Measurements from ENCODE around the gene PANK3. TPM values are rescaled to one million over a fixed set of nuclear protein-coding genes. Genes with fewer than 3 reads are reported as not detected.

Gene PANK3
- total and polyA plus RNA-seq, 10 of the 15 experiments (the other 5 are each of a cell fraction or from before 2014, with no cell fraction given): 4.7 to 43.7 (median 23.9) TPM

DNA sequence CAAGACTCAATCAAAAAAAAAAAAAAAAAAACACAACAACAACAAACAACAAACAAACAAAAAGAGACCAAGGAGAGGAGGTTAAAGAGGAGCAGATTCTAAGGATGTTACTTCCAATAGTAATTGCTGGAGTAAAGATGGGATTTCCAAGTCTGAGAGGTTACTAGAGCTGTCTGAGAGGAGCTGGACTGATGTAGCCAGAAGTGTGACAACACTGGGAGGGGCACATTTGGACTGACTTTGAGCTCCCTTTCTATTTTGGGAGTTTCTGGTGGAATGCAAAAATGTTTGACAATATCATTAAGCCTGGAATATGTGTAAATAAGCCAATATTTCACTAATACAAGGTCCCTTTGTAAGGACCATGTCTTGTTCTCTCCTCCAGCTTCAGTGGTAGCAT, 25.3 kb upstream of the PANK3 start:
- no peak overlapping the region for H3K9ac ChIP-seq (ENCODE audit: control insufficient read depth, insufficient read depth, low read length)
- H4K20me1 ChIP-seq (ENCODE audit: control insufficient read depth, insufficient read depth): no peaks in the 10 kb centered on the region
- H3K4me3 ChIP-seq: no peak overlapping the region
- RAD21 ChIA-PET (ENCODE audit: unreplicated experiment): no interaction called here
- TF ChIP-seq, protein P1, sequence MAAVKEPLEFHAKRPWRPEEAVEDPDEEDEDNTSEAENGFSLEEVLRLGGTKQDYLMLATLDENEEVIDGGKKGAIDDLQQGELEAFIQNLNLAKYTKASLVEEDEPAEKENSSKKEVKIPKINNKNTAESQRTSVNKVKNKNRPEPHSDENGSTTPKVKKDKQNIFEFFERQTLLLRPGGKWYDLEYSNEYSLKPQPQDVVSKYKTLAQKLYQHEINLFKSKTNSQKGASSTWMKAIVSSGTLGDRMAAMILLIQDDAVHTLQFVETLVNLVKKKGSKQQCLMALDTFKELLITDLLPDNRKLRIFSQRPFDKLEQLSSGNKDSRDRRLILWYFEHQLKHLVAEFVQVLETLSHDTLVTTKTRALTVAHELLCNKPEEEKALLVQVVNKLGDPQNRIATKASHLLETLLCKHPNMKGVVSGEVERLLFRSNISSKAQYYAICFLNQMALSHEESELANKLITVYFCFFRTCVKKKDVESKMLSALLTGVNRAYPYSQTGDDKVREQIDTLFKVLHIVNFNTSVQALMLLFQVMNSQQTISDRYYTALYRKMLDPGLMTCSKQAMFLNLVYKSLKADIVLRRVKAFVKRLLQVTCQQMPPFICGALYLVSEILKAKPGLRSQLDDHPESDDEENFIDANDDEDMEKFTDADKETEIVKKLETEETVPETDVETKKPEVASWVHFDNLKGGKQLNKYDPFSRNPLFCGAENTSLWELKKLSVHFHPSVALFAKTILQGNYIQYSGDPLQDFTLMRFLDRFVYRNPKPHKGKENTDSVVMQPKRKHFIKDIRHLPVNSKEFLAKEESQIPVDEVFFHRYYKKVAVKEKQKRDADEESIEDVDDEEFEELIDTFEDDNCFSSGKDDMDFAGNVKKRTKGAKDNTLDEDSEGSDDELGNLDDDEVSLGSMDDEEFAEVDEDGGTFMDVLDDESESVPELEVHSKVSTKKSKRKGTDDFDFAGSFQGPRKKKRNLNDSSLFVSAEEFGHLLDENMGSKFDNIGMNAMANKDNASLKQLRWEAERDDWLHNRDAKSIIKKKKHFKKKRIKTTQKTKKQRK (IDR thresholded peaks at IDR 0.05; ENCODE audit: low read depth, low read length): no peak
- no peak for TF ChIP-seq SUPT20H (IDR thresholded peaks at IDR 0.05; ENCODE audit: borderline replicate concordance, control insufficient read depth, low read depth, low read length)
- SMC1A ChIA-PET (ENCODE audit: uncharacterized antibody, unreplicated experiment): interaction anchor here (0.5 kb wide), 1 partner anchor 46 kb away, joined by 3 read pairs; no protein-coding TSS in a partner anchor
- H3K79me2 ChIP-seq (ENCODE audit: control insufficient read depth, insufficient read depth, low read length): no peaks in the 10 kb centered on the region
- no peaks in the 10 kb centered on the region for H3K36me3 ChIP-seq (ENCODE audit: control insufficient read depth in 2 of 2, insufficient read depth in 2 of 2, low read length in 1 of 2)
- FAIRE-seq (no peak), DNase-seq (ENCODE audit: low read depth, low spot score) (no peak), ATAC-seq (no peak)
- no peaks in the 10 kb centered on the region for H3K27me3 ChIP-seq (replicated peaks in 1 of 2; ENCODE audit: control insufficient read depth in 2 of 2, insufficient read depth in 2 of 2, low read length in 1 of 2)
- H3K4me1 ChIP-seq (ENCODE audit: control insufficient read depth, insufficient read depth, low read length): peaks cover 6% of the 10 kb centered on the region; the same call in 1 of the 2 replicates
- H3K4me2 ChIP-seq (ENCODE audit: control insufficient read depth, insufficient read depth): no peak overlapping the region
- POLR2A ChIA-PET: no interaction called here
- CTCF ChIA-PET: no interaction called here
- no peak overlapping the region for H2AFZ ChIP-seq (ENCODE audit: control insufficient read depth, low read depth, low read length)
- no peaks in the 10 kb centered on the region; the same call in 2 of the 3 replicates for H3K9me3 ChIP-seq (replicated peaks; ENCODE audit: control insufficient read depth, insufficient read depth, low read length)
- in situ Hi-C loops (cut with MboI) (no loop called here), intact Hi-C loops (cut with micrococcal nuclease; ENCODE audit: unreplicated experiment) (no loop called here)
- no peak overlapping the region for H3K27ac ChIP-seq (ENCODE audit: control insufficient read depth, insufficient read depth)
- BruUV-seq (replicated peaks): no TSS peak

- Histone ChIP-seq H3K79me2 (ENCODE audit: control insufficient read depth, insufficient read depth, low read length) (no peaks in the 10 kb centered on the region), H3K9me3 (replicated peaks; ENCODE audit: control insufficient read depth, insufficient read depth, low read length) (no peaks in the 10 kb centered on the region; the same call in 2 of the 3 replicates), H3K27me3 (replicated peaks in 1 of 2; ENCODE audit: control insufficient read depth in 2 of 2, insufficient read depth in 2 of 2, low read length in 1 of 2) (no peaks in the 10 kb centered on the region), H2AFZ (ENCODE audit: control insufficient read depth, low read depth, low read length) (no peak overlapping the region), H3K9ac (ENCODE audit: control insufficient read depth, insufficient read depth, low read length) (no peak overlapping the region), H3K36me3 (ENCODE audit: control insufficient read depth in 2 of 2, insufficient read depth in 2 of 2, low read length in 1 of 2) (no peaks in the 10 kb centered on the region), H4K20me1 (ENCODE audit: control insufficient read depth, insufficient read depth) (no peaks in the 10 kb centered on the region), H3K4me2 (ENCODE audit: control insufficient read depth, insufficient read depth) (no peak overlapping the region), H3K4me1 (ENCODE audit: control insufficient read depth, insufficient read depth, low read length) (peaks cover 6% of the 10 kb centered on the region; the same call in 1 of the 2 replicates), H3K27ac (ENCODE audit: control insufficient read depth, insufficient read depth) (no peak overlapping the region), H3K4me3 (no peak overlapping the region)
- intact Hi-C loops (cut with micrococcal nuclease; ENCODE audit: unreplicated experiment) (no loop called here), in situ Hi-C loops (cut with MboI) (no loop called here)
- ChIA-PET RAD21 (ENCODE audit: unreplicated experiment) (no interaction called here), POLR2A (no interaction called here), SMC1A (ENCODE audit: uncharacterized antibody, unreplicated experiment) (interaction anchor here (1.3 kb wide), 1 partner anchor 9 kb away, joined by 3 read pairs; no protein-coding TSS in a partner anchor), CTCF (no interaction called here)
- FAIRE-seq (no peak), ATAC-seq (no peak), DNase-seq (ENCODE audit: low read depth, low spot score) (no peak)
- TF ChIP-seq STAT1 (conservative IDR thresholded peaks at IDR 0.05) (no peak), EGR1 (IDR thresholded peaks at IDR 0.05; ENCODE audit: borderline replicate concordance in 1 of 2, low read depth in 2 of 2, low read length in 2 of 2) (no peak)
- no TSS peak for BruUV-seq (replicated peaks)
Observed at GRCh38 chr5:168603746-168604145, 24.6 kb upstream of the PANK3 start.
